ENCODE measurements around the gene SLC28A3.

- TF ChIP-seq POLR2AphosphoS5 (IDR thresholded peaks at IDR 0.05; ENCODE audit: low read depth) (no peak), CTCF (IDR thresholded peaks at IDR 0.05; ENCODE audit: insufficient read depth, low read length) (no peak), REST (IDR thresholded peaks at IDR 0.05; ENCODE audit: insufficient replicate concordance, low read depth) (no peak), GABPA (IDR thresholded peaks at IDR 0.05; ENCODE audit: low read depth) (no peak), SPI1 (IDR thresholded peaks at IDR 0.05; ENCODE audit: borderline replicate concordance, low read depth) (no peak)
These were observed 63.8 kb downstream of the SLC28A3 start for GRCh38 chr9:84276741-84277140.

Data from HL-60 (cell line).